Loucy (cell line): ENCODE data around the gene GPR135.

Experiments used
- H2AFZ ChIP-seq: fragments of 200-600 bp; sonication (generic); 2 replicates; pipeline ENCODE4 v1.6.0; 2016; ENCODE audit warnings: antibody characterized with exemption, mild to moderate bottlenecking, low read length, moderate library complexity
- H3F3A ChIP-seq: fragments of 200-600 bp; 2 replicates; pipeline ENCODE4 v1.6.0; 2016; ENCODE audit warnings: antibody characterized with exemption, low read depth, mild to moderate bottlenecking
- H3K27me3 ChIP-seq: fragments of 200-600 bp; sonication (generic); 2 replicates; pipeline ENCODE4 v1.6.1; 2014; ENCODE audit warnings: low read length, mild to moderate bottlenecking; ENCODE audit not compliant: insufficient read depth, poor library complexity, severe bottlenecking
- H3K36me3 ChIP-seq: fragments of 200-600 bp; sonication (generic); 2 replicates; pipeline ENCODE4 v1.6.1; 2016; ENCODE audit warnings: low read length; ENCODE audit not compliant: insufficient read depth
- H3K4me1 ChIP-seq: fragments of 200-600 bp; sonication (generic); 2 replicates; pipeline ENCODE4 v1.5.1; 2014; ENCODE audit warnings: low read length, mild to moderate bottlenecking; ENCODE audit not compliant: insufficient read depth, poor library complexity, severe bottlenecking
- H3K4me2 ChIP-seq: fragments of 200-600 bp; sonication (generic); 2 replicates; pipeline ENCODE4 v1.6.0; 2014; ENCODE audit warnings: antibody characterized with exemption, low read length, low read depth, mild to moderate bottlenecking; ENCODE audit not compliant: poor library complexity, severe bottlenecking
- H3K4me3 ChIP-seq: fragments of 200-600 bp; sonication (generic); 2 replicates; pipeline ENCODE4 v1.5.1; 2014; ENCODE audit warnings: low read length, mild to moderate bottlenecking, mixed read lengths; ENCODE audit not compliant: poor library complexity, severe bottlenecking
- H3K79me2 ChIP-seq: fragments of 200-600 bp; sonication (generic); 2 replicates; pipeline ENCODE4 v1.6.1; 2014; ENCODE audit warnings: low read length; ENCODE audit not compliant: insufficient read depth
- H3K9ac ChIP-seq: fragments of 200-600 bp; sonication (generic); 2 replicates; pipeline ENCODE4 v1.6.0; 2014; ENCODE audit warnings: mild to moderate bottlenecking, low read depth, low read length, moderate library complexity; ENCODE audit not compliant: poor library complexity, severe bottlenecking
- H3K9me2 ChIP-seq: fragments of 200-600 bp; sonication (generic); replicated peaks from 2 replicates; pipeline ENCODE4 v1.6.1; 2016; ENCODE audit warnings: low read depth, low read length, mixed read lengths
- H3K9me3 ChIP-seq: fragments of 200-600 bp; sonication (generic); 2 replicates; pipeline ENCODE4 v1.6.1; 2014; ENCODE audit warnings: mild to moderate bottlenecking, antibody characterized with exemption, low read length, low read depth; ENCODE audit not compliant: insufficient read depth
- H4K20me1 ChIP-seq: fragments of 200-600 bp; sonication (generic); 2 replicates; pipeline ENCODE4 v1.6.0; 2014; ENCODE audit warnings: antibody characterized with exemption, low read length, mild to moderate bottlenecking; ENCODE audit not compliant: insufficient read depth, poor library complexity, severe bottlenecking
- CTCF ChIP-seq: fragments of 200-600 bp; sonication (generic); conservative IDR thresholded peaks from 2 replicates; pipeline ENCODE4 v1.5.1; 2014; ENCODE audit warnings: mild to moderate bottlenecking, antibody characterized with exemption, low read length
- EZH2phosphoT487 ChIP-seq: fragments of 200-600 bp; IDR thresholded peaks from 2 replicates; pipeline ENCODE4 v1.6.1; 2018; ENCODE audit warnings: antibody characterized with exemption, mild to moderate bottlenecking, moderate library complexity, borderline replicate concordance

Gene GPR135

GRCh38 chr14:59427653-59428580 lies 37.3 kb downstream of the GPR135 start:
- H3K79me2 ChIP-seq, result no peaks in the 10 kb centered on the region

GRCh38 chr14:59425322-59425935 lies 39.8 kb downstream of the GPR135 start:
- Histone ChIP-seq H3K9me3 (no peaks in the 10 kb centered on the region), H3K4me2 (no peak overlapping the region), H4K20me1 (no peaks in the 10 kb centered on the region), H3K27me3 (no peaks in the 10 kb centered on the region), H3K4me1 (no peaks in the 10 kb centered on the region), H3K79me2 (no peaks in the 10 kb centered on the region), H3K9ac (no peak overlapping the region), H3K4me3 (no peak overlapping the region), H3F3A (no peaks in the 10 kb centered on the region), H3K36me3 (no peaks in the 10 kb centered on the region), H2AFZ (no peak overlapping the region), H3K9me2 (no peaks in the 10 kb centered on the region)
- TF ChIP-seq EZH2phosphoT487, result no peak
- TF ChIP-seq CTCF, result no peak

More at GRCh38 chr14:59427653-59428580, 37.3 kb downstream of the GPR135 start:
- Histone ChIP-seq H3K4me1 (no peaks in the 10 kb centered on the region), H3F3A (no peaks in the 10 kb centered on the region), H3K27me3 (no peaks in the 10 kb centered on the region), H3K9me2 (no peaks in the 10 kb centered on the region), H4K20me1 (no peaks in the 10 kb centered on the region), H2AFZ (no peak overlapping the region), H3K4me2 (no peak overlapping the region), H3K9ac (no peak overlapping the region), H3K36me3 (no peaks in the 10 kb centered on the region), H3K4me3 (no peak overlapping the region), H3K9me3 (no peaks in the 10 kb centered on the region)
- TF ChIP-seq EZH2phosphoT487 (no peak), CTCF (no peak)

GRCh38 chr14:59424341-59425071 lies 40.7 kb downstream of the GPR135 start:
- no peaks in the 10 kb centered on the region for H3F3A ChIP-seq
- H3K27me3 ChIP-seq, result no peaks in the 10 kb centered on the region
- no peaks in the 10 kb centered on the region for H3K36me3 ChIP-seq
- TF ChIP-seq CTCF, result no peak
- TF ChIP-seq EZH2phosphoT487, result no peak
- no peaks in the 10 kb centered on the region for H3K79me2 ChIP-seq
- no peak overlapping the region for H3K4me2 ChIP-seq
- peaks cover under 1% of the 10 kb centered on the region for H3K4me1 ChIP-seq
- H3K9me2 ChIP-seq, result no peaks in the 10 kb centered on the region
- no peaks in the 10 kb centered on the region for H3K9me3 ChIP-seq
- no peak overlapping the region for H2AFZ ChIP-seq
- no peaks in the 10 kb centered on the region for H4K20me1 ChIP-seq
- no peak overlapping the region for H3K4me3 ChIP-seq
- no peak overlapping the region for H3K9ac ChIP-seq
